ENCODE data around the gene NUAK1.

DNA sequence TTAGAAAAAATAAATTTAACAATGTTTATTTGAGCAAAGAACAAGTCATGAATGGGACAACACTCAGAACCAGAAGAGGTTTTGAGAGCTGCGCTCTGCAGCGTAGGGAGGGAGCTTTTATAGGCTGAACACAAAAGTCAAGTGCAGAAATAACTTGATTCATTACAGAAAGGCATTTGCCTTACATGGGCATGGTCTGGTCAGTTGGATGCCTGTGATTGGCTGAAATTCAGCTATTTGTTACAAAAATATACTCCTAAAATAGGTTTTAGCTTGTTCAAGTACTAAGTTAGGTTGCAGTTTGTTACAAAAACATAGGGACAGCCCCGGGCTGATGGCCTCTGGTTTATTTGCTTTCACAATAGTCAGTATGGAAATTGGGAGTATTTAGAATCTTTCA is 118.0 kb downstream of the NUAK1 start:
- TF ChIP-seq GATA2 (IDR thresholded peaks at IDR 0.05; ENCODE audit: low read depth, low read length): no peak
- TF ChIP-seq GATA3 (IDR thresholded peaks at IDR 0.05; ENCODE audit: low read depth, low read length): no peak
